Fibroblast of skin of scalp (primary cell): ENCODE measurements around the gene LRRC37A2. TPM values are rescaled to one million over a fixed set of nuclear protein-coding genes. Genes with fewer than 3 reads are reported as not detected.
"Not testable (repeated sequence)": the region's sequence is repeated elsewhere in the genome, so short reads cannot be mapped to it uniquely, and the experiment has no call there.

Experiments
- DNase-seq: peaks from one replicate; pipeline ENCODE4 v3.0.0-alpha.2; 2013
- polyA plus RNA-seq, 2 experiments: library from polyadenylated mRNA; unstranded; fragments of 120-200 nt; gene quantifications; one replicate each; pipeline ENCODE4 v1.2.1, GENCODE V29; 2013; ENCODE audit not compliant: insufficient read length in 2 of 2

The LRRC37A2 gene
- 13.8 TPM for polyA plus RNA-seq (2013, experiment 1 of 2; ENCODE audit: insufficient read length)
- polyA plus RNA-seq (2013, experiment 2 of 2; ENCODE audit: insufficient read length) = 13.0 TPM

GRCh38 chr17:46512168-46512567 lies at the start of gene LRRC37A2:
TSS of gene LRRC37A2 (plus strand) at chr17:46512468. CDS start at chr17:46512713, 245 bp downstream.
- DNase-seq = not testable (repeated sequence)

GRCh38 chr17:46467618-46468017 lies 44.6 kb upstream of the LRRC37A2 start:
- DNase-seq = not testable (repeated sequence)

DNA sequence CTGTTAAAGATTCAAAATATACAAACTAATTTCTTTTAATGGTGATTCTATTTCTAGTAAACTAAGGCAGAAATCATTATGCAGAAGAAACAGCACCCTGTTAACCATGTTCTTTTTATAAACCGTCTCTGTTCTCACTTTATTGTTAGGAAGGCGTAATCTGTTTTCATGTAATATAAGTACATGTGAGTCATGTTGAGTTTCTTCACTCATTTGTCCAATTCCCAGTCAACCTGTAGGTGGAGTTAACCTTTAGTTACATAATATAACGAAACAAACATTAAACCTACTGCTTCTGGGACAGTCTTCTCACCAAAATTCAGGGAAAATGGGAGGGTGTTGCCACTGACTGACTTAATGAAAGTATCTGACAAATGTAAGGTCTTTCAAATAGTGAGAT lies 37.8 kb upstream of the LRRC37A2 start:
- not testable (repeated sequence) for DNase-seq

- not testable (repeated sequence) for DNase-seq
Measured at GRCh38 chr17:46475583-46475982, 36.7 kb upstream of the LRRC37A2 start.

- DNase-seq = not testable (repeated sequence)
Measured at GRCh38 chr17:46478823-46479222, 33.4 kb upstream of the LRRC37A2 start.

DNA sequence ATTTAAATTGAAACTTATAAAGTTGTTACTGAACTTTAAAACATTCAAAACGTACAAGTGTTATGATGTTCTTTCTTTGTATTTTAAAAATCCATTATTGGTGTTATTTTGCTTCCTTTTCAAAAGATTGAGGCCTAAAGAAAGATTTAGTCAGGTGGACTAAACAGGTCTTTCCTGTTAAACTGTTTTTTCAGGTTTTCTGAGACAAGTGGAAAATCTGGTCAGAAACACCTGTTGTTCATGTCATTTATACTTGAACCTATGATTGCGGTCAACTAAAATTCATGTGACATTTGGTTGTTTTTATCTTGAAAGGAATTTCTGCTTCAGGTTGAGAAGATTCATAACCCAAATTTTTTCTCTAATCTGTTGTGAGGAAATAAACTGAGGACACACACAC lies 31.0 kb upstream of the LRRC37A2 start:
- not testable (repeated sequence) for DNase-seq

GRCh38 chr17:46492021-46492420 lies 20.2 kb upstream of the LRRC37A2 start:
- DNase-seq = not testable (repeated sequence)

DNA sequence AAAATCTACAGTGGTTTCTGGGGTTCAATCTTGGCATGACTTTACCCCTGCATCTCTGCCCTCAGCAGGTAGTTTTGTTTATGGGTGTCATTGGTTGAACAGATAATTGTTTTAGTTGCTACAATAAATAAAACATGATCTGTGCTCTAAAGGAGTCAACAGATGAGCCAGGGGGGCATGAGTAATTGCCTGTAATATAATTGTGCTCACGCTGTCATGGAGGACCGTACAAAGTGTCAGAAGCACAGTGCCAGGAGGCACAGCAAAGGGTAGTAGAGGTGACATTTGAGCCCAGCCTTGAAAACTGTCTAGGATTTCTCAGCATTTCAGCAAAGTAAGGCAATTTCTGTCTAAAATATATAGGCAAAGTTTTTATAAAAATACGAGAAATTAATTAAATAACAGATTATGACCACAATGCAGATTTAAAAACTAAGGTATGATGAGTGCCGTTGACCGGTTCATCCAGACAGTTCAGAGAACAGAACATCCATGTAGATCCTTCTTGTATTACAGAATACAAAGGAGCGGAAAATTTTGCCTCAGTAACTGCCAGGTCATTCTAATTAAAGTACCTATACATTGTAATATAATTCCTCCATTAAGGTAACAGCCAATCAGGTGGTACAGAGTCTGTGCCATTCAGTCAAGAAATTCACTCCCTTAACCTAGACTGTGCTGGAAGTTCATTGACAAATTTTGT lies 12.7 kb upstream of the LRRC37A2 start:
- not testable (repeated sequence) for DNase-seq

DNA sequence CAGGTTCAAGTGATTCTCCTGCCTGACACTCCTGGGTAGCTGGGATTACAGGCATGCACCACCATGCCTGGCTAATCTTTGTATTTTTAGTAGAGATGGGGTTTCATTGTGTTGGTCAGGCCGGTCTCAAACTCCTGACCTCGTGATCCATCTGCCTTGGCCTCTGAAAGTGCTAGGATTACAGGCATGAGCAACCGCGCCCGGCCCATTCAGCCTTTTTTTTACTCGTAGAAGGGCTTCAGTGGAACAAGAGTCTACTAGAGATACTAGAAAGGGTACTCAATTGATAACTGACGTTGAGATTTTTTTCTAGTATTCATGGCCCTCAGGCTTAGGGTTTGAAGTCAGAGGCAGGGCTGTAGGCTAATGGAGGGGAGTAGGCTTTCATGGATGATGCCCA lies 6.4 kb upstream of the LRRC37A2 start:
- DNase-seq = not testable (repeated sequence)

DNA sequence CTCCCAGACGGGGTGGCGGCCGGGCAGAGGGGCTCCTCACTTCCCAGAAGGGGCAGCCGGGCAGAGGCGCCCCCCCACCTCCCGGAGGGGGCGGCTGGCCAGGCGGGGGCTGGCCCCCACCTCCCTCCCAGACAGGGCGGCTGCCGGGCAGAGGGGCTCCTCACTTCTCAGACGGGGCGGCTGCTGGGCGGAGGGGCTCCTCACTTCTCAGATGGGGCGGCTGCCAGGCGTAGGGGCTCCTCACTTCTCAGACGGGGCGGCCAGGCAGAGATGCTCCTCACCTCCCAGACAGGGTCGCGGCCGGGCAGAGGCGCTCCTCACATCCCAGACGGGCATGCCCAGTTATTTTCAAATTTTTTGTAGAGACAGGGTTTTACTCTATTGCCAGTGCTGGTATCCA lies 22.4 kb downstream of the LRRC37A2 start:
- not testable (repeated sequence) for DNase-seq

DNA sequence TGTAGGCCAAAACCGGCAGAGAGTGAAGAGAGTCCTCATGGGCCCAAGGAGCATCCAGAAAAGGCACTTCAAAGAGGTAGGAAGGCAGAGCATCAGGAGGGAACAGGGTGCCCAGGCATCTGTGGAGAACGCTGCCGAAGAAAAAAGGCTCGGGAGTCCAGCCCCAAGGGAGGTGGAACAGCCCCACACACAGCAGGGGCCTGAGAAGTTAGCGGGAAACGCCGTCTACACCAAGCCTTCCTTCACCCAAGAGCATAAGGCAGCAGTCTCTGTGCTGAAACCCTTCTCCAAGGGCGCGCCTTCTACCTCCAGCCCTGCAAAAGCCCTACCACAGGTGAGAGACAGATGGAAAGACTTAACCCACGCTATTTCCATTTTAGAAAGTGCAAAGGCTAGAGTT lies 36.3 kb downstream of the LRRC37A2 start:
- not testable (repeated sequence) for DNase-seq

DNA sequence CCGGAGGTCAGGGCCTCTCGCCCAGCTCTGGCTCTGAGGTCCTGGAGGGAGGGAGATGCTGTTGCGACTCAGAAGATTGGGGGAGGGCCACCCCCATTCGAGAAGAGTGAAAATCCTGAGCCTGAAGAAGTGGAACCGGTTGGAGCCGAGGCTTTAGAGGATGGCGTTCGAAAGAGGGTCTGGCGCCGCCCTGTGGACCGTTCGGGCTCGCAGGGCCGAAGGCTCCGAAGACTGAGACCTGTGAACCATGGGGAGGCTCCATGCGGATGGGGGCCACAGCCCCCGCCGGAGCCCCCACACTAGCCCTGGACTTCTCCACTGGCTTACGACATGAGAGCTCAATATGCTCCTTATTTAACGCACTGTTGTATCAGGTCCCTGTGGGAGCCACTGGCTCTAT lies 46.9 kb downstream of the LRRC37A2 start:
- not testable (repeated sequence) for DNase-seq

DNA sequence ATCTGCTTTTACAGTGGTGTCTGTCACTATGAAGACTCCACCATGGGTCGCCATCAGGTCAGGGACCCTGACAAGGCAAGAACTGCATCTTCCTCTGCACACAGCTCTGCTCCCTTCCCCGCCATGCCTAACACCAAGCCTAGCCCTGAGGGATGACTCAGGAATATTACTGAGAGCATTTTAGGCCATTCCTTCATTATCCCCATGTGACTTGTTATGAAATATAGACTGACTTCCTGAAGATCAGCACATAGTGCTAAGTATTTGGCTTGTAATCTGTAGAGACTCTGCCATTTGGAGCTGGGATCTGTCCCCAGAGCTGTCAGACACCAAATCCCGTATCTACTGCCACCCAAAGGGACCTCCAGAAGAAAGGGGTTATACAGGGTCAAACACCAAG lies 47.8 kb downstream of the LRRC37A2 start:
- not testable (repeated sequence) for DNase-seq

- DNase-seq = not testable (repeated sequence)
Measured at GRCh38 chr17:46566284-46566683, 54.0 kb downstream of the LRRC37A2 start.

DNA sequence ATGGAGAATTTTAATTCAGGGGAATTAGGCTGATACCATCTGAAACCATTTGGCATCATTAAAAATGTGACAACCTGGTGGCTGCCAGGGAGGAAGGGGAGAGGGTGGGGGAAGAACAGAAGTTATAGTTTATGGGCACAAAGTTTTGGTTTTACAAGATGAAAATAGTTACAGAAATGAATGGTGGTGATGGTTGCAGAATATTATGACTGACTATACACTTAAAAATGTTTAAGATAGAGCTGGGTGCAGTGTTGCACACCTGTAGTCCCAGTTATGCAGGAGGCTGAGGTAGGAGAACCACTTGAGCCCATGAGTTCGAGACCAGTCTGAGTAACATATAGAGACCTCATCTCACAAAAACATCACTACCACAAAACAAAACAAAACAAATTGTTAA lies 54.7 kb downstream of the LRRC37A2 start:
- not testable (repeated sequence) for DNase-seq

DNA sequence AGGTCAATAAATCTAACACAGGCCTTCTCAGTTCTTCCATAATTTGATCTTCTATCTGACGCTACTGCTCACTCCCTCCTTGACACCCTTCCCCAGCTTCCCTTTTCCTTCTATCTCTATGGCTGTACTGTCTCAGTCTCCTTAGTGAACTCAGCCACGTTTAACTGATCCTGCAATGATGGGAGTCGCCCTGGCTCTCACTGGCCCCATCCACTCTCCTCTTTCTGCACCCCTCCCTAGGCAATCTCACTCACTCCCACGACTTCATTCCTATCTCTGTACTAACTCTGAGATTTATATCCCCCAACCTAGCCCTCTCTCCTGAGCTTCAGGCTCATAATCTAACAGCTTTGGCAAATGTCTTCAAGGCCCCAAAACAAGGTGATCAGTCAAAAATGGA lies 59.5 kb downstream of the LRRC37A2 start:
- not testable (repeated sequence) for DNase-seq

DNA sequence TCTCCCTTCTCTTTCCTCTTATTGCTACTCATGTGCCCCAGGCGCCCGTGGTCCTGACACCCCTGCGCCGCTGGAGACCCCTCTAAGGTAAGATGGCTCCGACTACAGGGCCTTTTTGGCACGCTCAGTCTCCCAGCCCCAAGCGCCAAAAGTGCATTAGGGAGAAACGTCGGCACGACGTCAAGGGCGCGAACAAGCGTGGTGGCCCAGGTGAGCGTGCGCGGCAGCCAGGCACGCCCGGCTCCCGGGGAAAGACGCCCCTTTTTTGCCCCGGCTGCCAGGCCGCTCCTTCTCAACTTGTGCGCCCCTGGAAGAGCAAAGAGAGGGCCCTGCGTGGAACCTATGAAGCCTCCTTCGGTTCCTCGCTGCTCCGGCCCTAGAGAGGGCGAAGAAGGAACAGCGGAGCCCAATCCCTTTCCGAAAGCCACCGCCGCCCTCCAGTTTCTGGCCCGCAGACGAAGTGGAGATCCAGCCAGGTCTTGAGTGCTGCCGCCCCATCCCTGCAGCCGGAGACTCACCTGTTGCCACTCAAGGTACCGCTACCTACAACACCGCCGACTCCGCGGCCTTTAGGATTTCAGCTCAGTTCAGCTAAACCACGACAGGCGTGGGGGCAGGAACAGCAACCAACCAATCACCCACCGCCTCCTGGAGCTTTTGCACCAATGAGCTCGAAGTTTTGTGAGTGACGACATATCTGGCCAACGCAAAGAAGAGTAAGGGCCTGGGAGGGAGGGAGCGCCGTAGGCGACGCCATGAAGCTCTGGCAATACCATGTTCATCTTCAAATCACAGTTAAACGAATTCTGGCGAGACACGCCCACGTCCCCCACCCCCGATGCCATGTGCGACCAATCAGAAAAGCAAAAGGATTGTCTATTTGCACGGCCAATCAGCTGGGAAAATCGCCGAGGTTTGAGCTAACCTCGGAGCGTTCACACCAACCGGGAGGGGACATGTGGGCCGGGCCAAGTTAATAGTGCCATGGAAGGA lies 67.1 kb downstream of the LRRC37A2 start, which contains the start of gene ARL17A:
Gene ARL17A, minus strand, starts transcription at position 609 of the 993 bp plus-strand sequence. CDS start 3,369 bp downstream, outside the sequence.
- DNase-seq = not testable (repeated sequence)

- not testable (repeated sequence) for DNase-seq
Measured at GRCh38 chr17:46580082-46580481, 67.8 kb downstream of the LRRC37A2 start.

GRCh38 chr17:46585444-46585843 lies 73.2 kb downstream of the LRRC37A2 start:
- not testable (repeated sequence) for DNase-seq

DNA sequence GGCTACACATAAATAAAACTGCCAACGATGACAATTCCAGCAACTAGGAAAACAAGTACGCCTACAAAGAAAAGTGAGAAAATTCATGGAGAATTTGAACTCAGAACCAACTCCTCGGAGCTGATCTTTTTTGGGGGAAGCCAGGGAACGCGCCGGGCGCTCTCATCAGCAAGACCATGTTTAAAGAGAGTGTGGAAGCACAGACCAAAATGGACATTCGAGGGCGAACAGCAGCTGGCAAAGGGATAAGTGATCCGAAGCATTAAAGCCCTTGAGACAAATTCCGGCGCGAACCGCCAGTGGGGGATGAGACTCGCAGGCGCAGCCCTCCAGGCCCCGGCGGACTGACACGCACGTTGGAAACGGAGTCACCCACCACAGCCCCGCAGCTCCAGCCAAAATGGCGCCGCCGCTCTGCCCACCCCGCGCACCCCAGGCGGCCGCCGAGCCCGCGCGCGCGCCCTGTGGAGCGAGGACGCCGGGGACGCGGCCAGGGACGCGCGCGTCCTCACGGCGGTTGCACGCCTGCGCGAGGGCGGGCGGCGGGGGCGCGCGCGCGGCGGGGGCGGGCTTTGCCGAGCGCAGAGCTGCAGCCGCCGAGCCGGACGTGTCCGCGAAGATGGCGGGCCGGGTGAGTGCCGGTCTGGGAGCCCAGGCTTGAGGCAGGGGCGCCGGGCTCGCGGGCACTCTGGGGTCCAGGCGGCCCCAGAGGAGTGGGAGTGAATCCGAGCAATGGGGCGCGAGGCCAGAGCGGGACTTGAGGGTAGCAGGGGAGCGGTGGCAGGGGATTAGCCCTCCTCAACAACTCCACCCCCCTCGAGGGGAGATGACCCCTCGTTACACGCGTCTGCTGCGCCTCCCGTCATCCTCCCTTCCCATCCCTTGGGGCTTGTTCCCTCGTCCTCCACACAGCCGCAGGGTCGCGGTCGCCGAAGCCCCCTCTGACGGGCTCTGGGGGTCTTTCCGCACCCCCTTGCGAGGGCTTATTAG lies 78.2 kb downstream of the LRRC37A2 start, which contains the start of gene NSF:
Gene NSF, plus strand, starts transcription at position 513 of the 990 bp plus-strand sequence. Its CDS starts 107 bp downstream, at position 620.
- DNase-seq = not testable (repeated sequence)

- not testable (repeated sequence) for DNase-seq
Measured at GRCh38 chr17:46591332-46591731, 79.1 kb downstream of the LRRC37A2 start.
